HCT116 (cell line): ENCODE measurements around the gene KRTAP10-11. TPM values are rescaled to one million over a fixed set of nuclear protein-coding genes. Genes with fewer than 3 reads are reported as not detected.

ENCODE experiments used
- ATAC-seq: fragments of 200-7000 bp; cut with Tn5 transposase; 2 replicates; pipeline ENCODE4 v1.9.1; 2020; ENCODE audit warnings: mild to moderate bottlenecking, moderate library complexity
- BruUV-seq: library from RNA; stranded (reverse); fragments of 400-500 nt; replicated peaks from 2 replicates; lab custom pipeline; 2021; lab: Mats Ljungman, UMichigan
- CTCF ChIA-PET: fragments of 300-600 bp; sonication (Branson Sonifier 250); formaldehyde crosslinking; loops from one replicate; lab custom pipeline; 2021; ENCODE audit warnings: antibody characterized with exemption; lab: Charles Lee
- POLR2A ChIA-PET: fragments of 300-600, 350-600 bp; sonication (Branson Sonifier 250); formaldehyde crosslinking; loops from one replicate; lab custom pipeline; 2021; ENCODE audit warnings: antibody characterized with exemption; lab: Charles Lee
- RAD21 ChIA-PET, 2 experiments: fragments of 300-600 bp; sonication (Branson Sonifier 250); formaldehyde crosslinking; loops; one replicate each; lab custom pipeline; 2023; ENCODE audit warnings: low total read pairs in 2 of 2; ENCODE audit not compliant: uncharacterized antibody in 2 of 2, unreplicated experiment in 2 of 2, low non-redundant PET in 1 of 2; lab: Charles Lee
- DNase-seq: peaks from one replicate; pipeline ENCODE4 v3.0.0-alpha.2; 2010; ENCODE audit warnings: low read depth, low spot score
- H2AFZ ChIP-seq: fragments of 200-600 bp; shearing (Covaris generic), sonication (generic); 2 replicates; pipeline ENCODE4 v1.6.1; 2017; ENCODE audit warnings: low read depth, mixed run types, mixed read lengths, antibody characterized with exemption, low read length; ENCODE audit not compliant: poor library complexity, severe bottlenecking
- H3K27ac ChIP-seq: 2 replicates; pipeline ENCODE4 v1.5.1; 2012; ENCODE audit warnings: low read depth, low read length
- H3K27me3 ChIP-seq: fragments of 200-600 bp; sonication (generic); 2 replicates; pipeline ENCODE4 v1.6.1; 2016; ENCODE audit warnings: mixed run types, low read length, mixed read lengths; ENCODE audit not compliant: insufficient read depth
- H3K36me3 ChIP-seq, 2 experiments: fragments of 200-500 bp in 1 of 2; fragments of 200-600 bp in 1 of 2; sonication (Bioruptor generic) in 1 of 2; sonication (generic) in 1 of 2; 2 replicates each; pipeline versions ENCODE4 v1.5.1 to v1.6.1; 2014 to 2016; ENCODE audit warnings: low read length in 2 of 2, inconsistent platforms in 1 of 2, mixed read lengths in 1 of 2, mixed run types in 1 of 2; ENCODE audit not compliant: insufficient read depth in 2 of 2, control insufficient read depth in 1 of 2
- H3K4me1 ChIP-seq, 2 experiments: fragments of 200-600 bp in 1 of 2; sonication (generic) in 1 of 2; 2 replicates each; pipeline versions ENCODE4 v1.5.1 to v1.6.1; 2012 to 2017; ENCODE audit warnings: low read length in 2 of 2, inconsistent platforms in 1 of 2, mild to moderate bottlenecking in 1 of 2, mixed read lengths in 1 of 2, mixed run types in 1 of 2, moderate library complexity in 1 of 2; ENCODE audit not compliant: insufficient read depth in 2 of 2, control insufficient read depth in 1 of 2
- H3K4me2 ChIP-seq: fragments of 200-600 bp; sonication (generic); 2 replicates; pipeline ENCODE4 v1.6.1; 2017; ENCODE audit warnings: mixed run types, low read length, mixed read lengths
- H3K4me3 ChIP-seq, 2 experiments: fragments of 200-600 bp in 1 of 2; sonication (generic) in 1 of 2; replicated peaks in 1 of 2; 2 replicates each; pipeline ENCODE4 v1.5.1; 2011 to 2016; ENCODE audit warnings: low read length in 2 of 2, control low read depth in 1 of 2, low read depth in 1 of 2, mild to moderate bottlenecking in 1 of 2, mixed read lengths in 1 of 2, mixed run types in 1 of 2
- H3K79me2 ChIP-seq: fragments of 200-600 bp; sonication (generic); 2 replicates; pipeline ENCODE4 v1.6.1; 2017; ENCODE audit warnings: mild to moderate bottlenecking, mixed run types, low read length, moderate library complexity, mixed read lengths; ENCODE audit not compliant: insufficient read depth
- H3K9ac ChIP-seq: fragments of 200-600 bp; sonication (generic); 2 replicates; pipeline ENCODE4 v1.6.1; 2016; ENCODE audit warnings: low read length, mixed read lengths
- H3K9me2 ChIP-seq: fragments of 200-600 bp; sonication (generic), shearing (Covaris generic); 2 replicates; pipeline ENCODE4 v1.6.1; 2017; ENCODE audit warnings: mixed run types, mild to moderate bottlenecking, moderate library complexity; ENCODE audit not compliant: insufficient read depth
- H3K9me3 ChIP-seq, 2 experiments: fragments of 200-500 bp in 1 of 2; fragments of 200-600 bp in 1 of 2; sonication (Bioruptor generic) in 1 of 2; sonication (generic) in 1 of 2; 2 replicates each; pipeline ENCODE4 v1.6.1; 2014 to 2017; ENCODE audit warnings: low read length in 2 of 2, mixed read lengths in 2 of 2, inconsistent platforms in 1 of 2, low read depth in 1 of 2, mild to moderate bottlenecking in 1 of 2, mixed run types in 1 of 2, moderate library complexity in 1 of 2; ENCODE audit not compliant: control insufficient read depth in 1 of 2, insufficient read depth in 1 of 2
- H4K20me1 ChIP-seq: fragments of 200-600 bp; sonication (generic), shearing (Covaris generic); 2 replicates; pipeline ENCODE4 v1.6.1; 2017; ENCODE audit warnings: mixed run types, mild to moderate bottlenecking, moderate library complexity; ENCODE audit not compliant: insufficient read depth
- ATF3 ChIP-seq: IDR thresholded peaks from 2 replicates; pipeline ENCODE4 v1.6.1; 2012
- CEBPB ChIP-seq: IDR thresholded peaks from 2 replicates; pipeline ENCODE4 v1.6.1; 2012; ENCODE audit warnings: low read depth
- EGR1 ChIP-seq: IDR thresholded peaks from 2 replicates; pipeline ENCODE4 v1.6.1; 2012; ENCODE audit warnings: low read depth
- ELF1 ChIP-seq: IDR thresholded peaks from 2 replicates; pipeline ENCODE4 v1.6.1; 2012; ENCODE audit warnings: low read depth, borderline replicate concordance
- EZH2 ChIP-seq: fragments of 200-600 bp; sonication (generic); IDR thresholded peaks from 2 replicates; pipeline ENCODE4 v1.6.1; 2017; ENCODE audit warnings: antibody characterized with exemption, mixed run types
- EZH2phosphoT487 ChIP-seq: fragments of 200-600 bp; IDR thresholded peaks from 2 replicates; pipeline ENCODE4 v1.6.1; 2018; ENCODE audit warnings: antibody characterized with exemption, borderline replicate concordance
- JUND ChIP-seq: IDR thresholded peaks from 2 replicates; pipeline ENCODE4 v1.6.1; 2012
- MAX ChIP-seq: IDR thresholded peaks from 2 replicates; pipeline ENCODE4 v1.6.1; 2012
- POLR2A ChIP-seq: IDR thresholded peaks from 2 replicates; pipeline ENCODE4 v1.7.0; 2011; ENCODE audit warnings: borderline replicate concordance; ENCODE audit not compliant: insufficient read depth, insufficient read length; ENCODE audit errors: extremely low read depth
- POLR2AphosphoS5 ChIP-seq: IDR thresholded peaks from 2 replicates; pipeline ENCODE4 v1.6.1; 2011; ENCODE audit warnings: mild to moderate bottlenecking, low read depth, low read length, moderate library complexity
- RAD21 ChIP-seq: IDR thresholded peaks from 2 replicates; pipeline ENCODE4 v1.6.1; 2012; ENCODE audit warnings: low read depth, mild to moderate bottlenecking
- SP1 ChIP-seq: IDR thresholded peaks from 2 replicates; pipeline ENCODE4 v1.6.1; 2012; ENCODE audit warnings: low read depth
- SRF ChIP-seq: IDR thresholded peaks from 2 replicates; pipeline ENCODE4 v1.6.1; 2012; ENCODE audit warnings: low read depth
- TCF7L2 ChIP-seq: IDR thresholded peaks from 2 replicates; pipeline ENCODE4 v1.7.0; 2011; ENCODE audit warnings: borderline replicate concordance, inconsistent platforms; ENCODE audit not compliant: insufficient read depth, insufficient read length; ENCODE audit errors: extremely low read depth
- YY1 ChIP-seq: IDR thresholded peaks from 2 replicates; pipeline ENCODE4 v1.6.1; 2011; ENCODE audit warnings: low read length, low read depth, moderate library complexity, mild to moderate bottlenecking; ENCODE audit not compliant: insufficient replicate concordance; ENCODE audit errors: extremely low read depth
- ZNF274 ChIP-seq: fragments of 200-500 bp; sonication (Bioruptor generic); IDR thresholded peaks from 2 replicates; pipeline ENCODE4 v1.6.1; 2014; ENCODE audit warnings: mild to moderate bottlenecking, low read depth, low read length, inconsistent platforms
- intact Hi-C: fragments of 100-400 bp; cut with micrococcal nuclease; formaldehyde crosslinking; loops from 2 replicates; pipeline ENCODE4 v1.10.0; 2022
- total RNA-seq: library from RNA; stranded (reverse); gene quantifications from one replicate; pipeline ENCODE4 v1.2.1, GENCODE V29; 2021; ENCODE audit not compliant: unreplicated experiment

KRTAP10-11 gene
- total RNA-seq, 1 experiment from 2014 or later = not detected

- H3K79me2 ChIP-seq = no peaks in the 10 kb centered on the region
- intact Hi-C loops = no loop called here
- no peaks in the 10 kb centered on the region for H3K4me1 ChIP-seq
- no peak overlapping the region for H3K4me3 ChIP-seq
- H3K27me3 ChIP-seq = peaks cover 6% of the 10 kb centered on the region; the same call in 1 of the 2 replicates
- ATAC-seq = no peak
- CTCF ChIA-PET = no interaction called here
- no TSS peak for BruUV-seq
- no peak overlapping the region for H3K27ac ChIP-seq
- TF ChIP-seq RAD21 (no peak), JUND (no peak), SP1 (no peak)
- TF ChIP-seq, all 23 proteins: peak for 0
- POLR2A ChIA-PET = no interaction called here
- Histone ChIP-seq H3K9me2 (no peaks in the 10 kb centered on the region), H3K36me3 (no peaks in the 10 kb centered on the region), H3K4me2 (no peak overlapping the region), H4K20me1 (no peaks in the 10 kb centered on the region), H3K9me3 (peaks cover 6 to 8% of the 10 kb centered on the region in 2 experiments; a peak in 2 of 4 replicates), H3K9ac (no peak overlapping the region), H2AFZ (no peak overlapping the region)
- no peak for DNase-seq
- RAD21 ChIA-PET = no interaction called here
Measured at GRCh38 chr21:44639331-44639655, 6.9 kb upstream of the KRTAP10-11 start.

- Histone ChIP-seq H3K4me3 (no peak overlapping the region), H3K4me2 (no peak overlapping the region), H3K9ac (no peak overlapping the region), H3K36me3 (no peaks in the 10 kb centered on the region), H3K27ac (no peak overlapping the region), H3K9me2 (no peaks in the 10 kb centered on the region), H3K4me1 (no peaks in the 10 kb centered on the region), H2AFZ (no peak overlapping the region), H3K27me3 (peaks cover 6% of the 10 kb centered on the region; the same call in 1 of the 2 replicates), H3K79me2 (no peaks in the 10 kb centered on the region), H4K20me1 (no peaks in the 10 kb centered on the region), H3K9me3 (peaks cover 6 to 17% of the 10 kb centered on the region in 2 experiments; a peak in 2 of 4 replicates)
- CTCF ChIA-PET = no interaction called here
- POLR2A ChIA-PET = no interaction called here
- RAD21 ChIA-PET = no interaction called here
- ATAC-seq (no peak), DNase-seq (no peak)
- intact Hi-C loops = no loop called here
- BruUV-seq = no TSS peak
- no peak for TF ChIP-seq ELF1
- no peak for TF ChIP-seq EZH2
- TF ChIP-seq JUND = no peak
- no peak for TF ChIP-seq POLR2AphosphoS5
- TF ChIP-seq MAX = no peak
- TF ChIP-seq POLR2A = no peak
- no peak for TF ChIP-seq CEBPB
- no peak for TF ChIP-seq SP1
- TF ChIP-seq EZH2phosphoT487 = no peak
- no peak for TF ChIP-seq ATF3
- TF ChIP-seq EGR1 = no peak
- TF ChIP-seq TCF7L2 = no peak
- no peak for TF ChIP-seq YY1
- no peak for TF ChIP-seq SRF
- TF ChIP-seq ZNF274 = no peak
Measured at GRCh38 chr21:44640761-44641160, 5.5 kb upstream of the KRTAP10-11 start.
